ENCODE measurements around the gene ARHGEF11.

Gene ARHGEF11

DNA sequence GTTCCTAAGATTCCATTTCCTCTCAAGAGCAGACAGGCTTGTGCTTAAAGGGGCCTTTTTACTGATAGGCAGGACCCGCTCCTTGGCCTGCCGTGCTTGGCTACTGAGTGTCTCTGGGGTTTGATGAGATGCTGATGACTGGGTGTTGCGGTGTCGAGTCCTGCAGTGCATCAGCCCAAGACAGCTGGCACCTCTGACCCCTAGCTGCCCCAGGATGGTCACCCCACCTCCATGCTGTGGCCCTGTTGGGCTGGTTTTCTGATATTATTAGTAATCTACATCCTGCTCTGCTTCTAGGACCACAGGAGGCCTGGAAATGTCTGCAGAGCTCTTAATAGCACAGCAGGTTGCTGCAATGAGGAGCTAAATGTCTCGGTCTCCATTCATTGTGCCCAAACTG is 96.4 kb downstream of the ARHGEF11 start:
- DNase-seq (ENCODE audit: low spot score): no peak

DNA sequence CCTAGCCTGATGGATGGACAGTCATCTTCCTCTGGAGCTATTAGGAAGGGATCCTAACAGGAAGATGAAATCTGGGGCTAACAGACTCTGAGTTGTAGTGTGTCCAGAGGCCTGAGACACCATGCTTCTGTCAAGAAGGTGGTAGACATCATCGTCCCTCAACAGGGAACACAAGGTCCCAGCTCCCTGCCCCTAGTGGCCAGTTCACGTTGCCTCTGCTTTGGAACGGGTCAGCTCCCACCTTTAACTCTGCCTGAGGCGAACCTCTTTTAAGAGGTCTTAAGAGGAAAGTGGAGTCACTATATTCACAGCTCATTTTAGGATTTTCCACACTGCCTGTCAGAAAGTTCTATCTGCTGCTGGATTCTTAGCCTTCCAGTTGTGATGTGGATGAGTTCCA is 96.8 kb downstream of the ARHGEF11 start:
- no peak for DNase-seq (ENCODE audit: low spot score)

DNA sequence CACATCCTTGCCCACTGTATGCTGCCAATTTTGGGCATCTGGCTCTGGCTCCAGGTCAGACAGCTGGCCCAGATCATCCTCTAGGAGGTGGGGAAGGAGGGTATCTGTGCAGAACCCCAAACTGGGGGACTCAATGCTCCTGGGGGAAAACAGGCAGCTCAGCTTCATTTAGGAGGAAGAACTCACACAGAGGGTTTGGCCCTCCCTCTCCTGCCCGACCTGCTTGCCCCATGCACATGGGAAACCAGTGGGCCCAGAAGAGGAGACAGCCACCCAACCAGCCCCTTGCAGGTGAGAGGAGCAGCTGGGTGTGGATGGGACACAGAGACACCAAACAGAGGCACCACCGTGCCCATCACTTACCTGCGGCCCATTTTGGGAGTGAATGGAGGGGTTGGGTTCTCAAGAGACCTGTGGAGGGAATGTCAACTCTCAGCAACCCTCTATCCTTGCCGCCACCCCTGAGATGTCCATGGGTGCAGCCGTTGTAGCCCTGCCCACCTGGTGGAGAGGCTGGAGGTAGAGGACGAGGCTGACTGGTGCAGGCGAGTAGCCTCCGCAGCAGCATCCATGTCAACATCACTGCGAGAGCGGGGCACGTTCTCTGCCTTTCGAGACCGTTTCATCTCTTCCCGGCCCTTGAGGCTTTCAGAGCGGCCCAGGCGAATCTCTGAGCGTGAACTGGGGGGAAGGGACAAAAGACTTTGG is 97.6 kb downstream of the ARHGEF11 start:
- DNase-seq (ENCODE audit: low spot score): no peak

DNA sequence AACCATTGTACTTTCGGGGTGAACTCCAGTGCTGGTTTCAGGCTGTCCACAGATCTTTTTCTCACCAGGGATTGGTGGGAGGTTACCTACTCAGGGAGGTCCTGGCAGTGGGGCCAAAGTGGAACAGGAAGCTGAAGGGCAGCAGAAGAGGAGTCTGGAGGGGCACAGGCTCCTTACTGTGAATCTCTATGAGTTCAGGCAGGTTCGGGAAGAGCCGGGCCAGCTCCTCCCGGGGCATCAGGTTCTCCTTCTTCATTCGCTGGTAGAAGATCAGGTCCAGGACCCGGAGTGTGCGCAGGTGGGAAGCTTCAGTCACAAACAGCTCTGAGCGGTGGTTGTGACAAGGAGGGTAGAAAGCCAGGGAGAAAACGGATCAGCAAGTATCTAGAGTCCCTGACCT is 98.4 kb downstream of the ARHGEF11 start:
- no peak for DNase-seq (ENCODE audit: low spot score)

DNA sequence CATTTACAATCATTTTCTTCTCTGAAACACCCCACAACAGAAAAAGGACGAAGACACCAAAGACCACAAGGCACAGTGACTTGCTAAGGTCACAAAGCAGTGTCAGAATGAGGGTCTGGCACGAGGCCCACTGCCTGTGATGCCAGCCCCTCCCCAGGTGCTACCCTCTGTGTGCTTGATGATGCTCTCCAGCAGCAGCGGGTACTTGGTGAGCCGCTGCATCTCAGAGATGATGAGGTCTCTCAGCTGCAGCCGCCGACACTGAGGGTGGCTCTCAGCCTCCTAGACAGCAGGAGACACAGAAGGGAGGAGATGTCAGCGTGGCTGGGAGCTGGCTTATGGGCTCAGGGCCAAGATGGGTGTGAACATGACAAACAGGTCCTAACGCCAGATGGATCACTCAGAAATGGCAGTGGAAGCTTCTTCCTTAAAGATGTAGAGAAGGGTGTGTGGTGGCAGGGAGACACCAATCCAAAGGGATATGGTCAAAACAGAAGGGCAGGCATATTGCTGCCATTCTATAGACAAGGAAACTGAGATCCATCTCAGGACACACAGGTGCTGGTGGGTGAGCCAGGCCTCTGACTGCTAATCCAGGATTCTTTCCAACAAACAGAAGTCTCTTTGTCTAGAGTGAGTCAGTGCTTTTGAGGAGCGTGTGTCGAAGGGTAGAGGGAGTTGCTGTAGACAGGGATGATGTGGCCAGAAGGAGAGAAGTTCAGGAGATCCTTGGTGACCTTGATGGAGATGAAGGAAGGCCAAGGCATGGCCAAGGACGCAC is 99.5 kb downstream of the ARHGEF11 start:
- no peak for DNase-seq (ENCODE audit: low spot score)

DNA sequence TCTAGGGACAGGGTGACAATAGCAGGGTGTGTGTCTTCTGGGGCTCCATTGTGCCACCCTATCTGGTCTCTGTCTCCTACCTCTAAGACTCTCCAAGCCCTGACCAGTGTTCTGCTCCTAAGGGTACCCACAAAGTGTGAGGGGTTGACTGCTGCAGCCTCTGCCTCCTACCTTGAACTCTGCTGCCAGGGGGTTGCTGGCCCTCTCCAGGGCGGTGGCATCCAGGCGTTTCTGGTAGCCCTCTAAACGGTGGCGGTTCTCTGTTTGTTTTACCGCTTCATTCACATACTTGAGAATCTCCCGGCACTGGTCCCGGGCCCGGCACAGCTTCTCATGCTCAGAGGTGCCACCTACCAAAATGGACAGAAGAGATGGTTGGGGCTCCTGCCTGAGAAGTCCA is 100.7 kb downstream of the ARHGEF11 start:
- DNase-seq (ENCODE audit: low spot score): no peak

DNA sequence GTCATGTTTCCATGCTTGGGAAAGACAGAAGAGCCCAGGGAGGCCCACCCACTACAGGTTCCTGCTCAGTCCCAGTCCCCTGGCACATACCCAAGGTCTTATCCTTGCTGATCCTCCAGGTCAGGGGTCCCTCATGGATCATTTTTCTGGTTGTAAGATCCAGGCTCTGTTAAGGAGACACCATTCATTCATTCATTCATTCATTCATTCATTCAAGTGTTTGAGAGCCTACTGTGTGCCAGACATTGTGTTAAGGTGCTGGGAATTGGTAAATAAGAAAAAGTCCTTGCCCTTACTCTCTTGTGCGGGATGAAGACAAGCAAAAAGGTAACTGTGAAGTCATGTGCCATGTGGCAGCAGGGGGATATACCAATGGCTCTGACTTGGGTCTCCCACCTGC is 101.3 kb downstream of the ARHGEF11 start:
- DNase-seq (ENCODE audit: low spot score): no peak

DNA sequence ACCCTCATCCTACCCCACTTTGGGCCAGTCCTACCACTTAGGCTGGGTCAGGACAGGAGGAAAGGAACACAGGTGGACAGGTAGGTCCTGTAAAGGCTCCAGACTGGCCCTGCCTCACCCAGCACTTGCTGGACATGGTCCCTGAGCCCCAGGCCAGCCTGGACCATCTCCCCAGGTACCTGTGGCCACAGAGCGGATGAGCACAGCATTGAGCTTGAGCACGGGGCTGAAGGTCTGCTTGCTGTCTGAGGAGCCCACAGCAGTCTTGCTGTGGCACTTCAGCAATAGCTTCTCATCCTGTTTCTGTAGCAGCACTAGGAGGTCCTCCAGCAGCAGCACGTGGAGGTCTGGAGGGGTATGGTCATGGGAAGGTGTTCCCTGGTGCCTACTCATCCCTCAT is 101.8 kb downstream of the ARHGEF11 start:
- DNase-seq (ENCODE audit: low spot score): no peak

DNA sequence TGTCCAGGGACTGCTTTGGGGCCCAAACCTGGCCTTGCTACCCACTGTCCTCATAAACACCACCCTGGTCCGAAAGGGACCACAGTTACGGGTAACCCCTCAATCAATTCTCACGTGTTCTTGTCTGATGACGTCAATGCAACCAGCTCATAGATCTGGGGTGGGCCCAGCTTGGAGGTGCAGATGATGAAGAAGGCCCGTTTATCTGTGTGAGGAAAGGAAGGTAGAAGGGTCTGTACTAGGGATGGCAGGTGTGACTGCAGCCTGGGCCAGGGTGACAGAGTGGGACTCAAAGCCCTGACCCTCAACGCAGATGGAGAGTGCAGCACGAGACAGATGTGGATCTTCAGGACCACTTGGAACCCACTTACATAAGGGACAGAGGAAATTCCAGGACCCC is 103.0 kb downstream of the ARHGEF11 start:
- DNase-seq (ENCODE audit: low spot score): no peak

DNA sequence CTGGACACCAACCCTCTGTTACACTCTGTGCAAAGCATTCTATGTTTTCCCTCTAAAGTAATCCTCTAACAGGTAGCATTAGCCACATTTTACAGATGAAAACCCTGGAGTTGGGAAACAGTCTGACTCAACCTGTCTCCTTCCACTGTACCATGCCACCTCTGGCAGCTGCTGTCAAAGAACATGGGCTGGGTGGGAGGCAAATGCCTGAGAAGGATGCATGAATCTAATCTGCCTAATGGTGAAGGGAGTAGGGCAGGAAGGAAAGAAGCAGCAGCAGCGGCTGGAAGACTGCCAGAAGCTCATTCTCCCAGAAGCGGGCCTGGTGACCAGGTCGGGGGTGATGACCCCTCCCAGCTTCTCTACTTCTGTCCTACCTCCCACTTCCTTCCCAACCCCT is 103.4 kb downstream of the ARHGEF11 start:
- DNase-seq (ENCODE audit: low spot score): no peak

DNA sequence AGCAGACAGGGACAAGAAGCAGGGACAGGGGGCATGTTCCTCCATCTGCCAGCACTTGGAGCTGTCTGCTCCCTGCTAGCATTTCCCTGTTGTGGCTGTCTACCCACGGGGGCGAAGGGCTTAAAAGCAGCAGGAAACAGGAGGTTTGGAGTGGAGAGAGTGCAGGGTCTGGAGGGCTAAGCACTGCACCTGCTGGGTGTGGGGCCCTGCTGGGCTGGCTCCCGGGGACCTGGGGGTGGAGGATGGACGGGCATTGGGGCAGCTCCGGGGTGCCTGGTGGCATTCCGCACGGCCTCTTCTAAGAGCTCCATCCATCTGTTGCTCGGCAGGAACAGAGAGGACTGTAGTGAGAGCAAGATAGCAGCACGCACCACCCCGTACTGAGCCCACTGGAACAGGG is 103.9 kb downstream of the ARHGEF11 start:
- DNase-seq (ENCODE audit: low spot score): no peak

DNA sequence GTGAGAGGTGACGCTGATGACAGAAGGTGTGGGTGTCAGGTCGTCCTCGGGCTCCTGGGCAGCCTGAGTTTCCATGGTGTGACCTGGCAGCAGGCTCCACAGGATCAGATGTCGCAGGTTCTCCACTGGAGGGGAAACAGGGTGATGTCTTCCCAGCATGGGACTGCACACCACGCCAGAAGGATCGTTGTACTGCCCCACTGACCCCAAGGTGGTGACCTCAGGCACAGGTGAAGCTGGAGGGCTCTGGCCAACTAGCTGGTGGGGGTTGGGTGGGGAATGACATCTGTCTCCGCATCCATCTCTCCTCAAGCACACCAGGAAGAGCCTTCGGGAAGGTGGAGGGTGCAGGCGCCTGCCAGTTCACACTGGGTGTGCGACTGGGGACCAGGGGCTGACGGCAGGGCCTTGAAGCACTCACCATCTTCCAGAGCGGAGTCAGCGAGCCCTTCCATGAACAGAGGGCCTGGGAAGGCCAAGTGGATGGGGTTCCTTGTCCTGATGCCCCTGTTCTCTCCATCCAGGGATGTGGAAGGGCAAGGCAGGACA is 105.7 kb downstream of the ARHGEF11 start:
- no peak for DNase-seq (ENCODE audit: low spot score)

DNA sequence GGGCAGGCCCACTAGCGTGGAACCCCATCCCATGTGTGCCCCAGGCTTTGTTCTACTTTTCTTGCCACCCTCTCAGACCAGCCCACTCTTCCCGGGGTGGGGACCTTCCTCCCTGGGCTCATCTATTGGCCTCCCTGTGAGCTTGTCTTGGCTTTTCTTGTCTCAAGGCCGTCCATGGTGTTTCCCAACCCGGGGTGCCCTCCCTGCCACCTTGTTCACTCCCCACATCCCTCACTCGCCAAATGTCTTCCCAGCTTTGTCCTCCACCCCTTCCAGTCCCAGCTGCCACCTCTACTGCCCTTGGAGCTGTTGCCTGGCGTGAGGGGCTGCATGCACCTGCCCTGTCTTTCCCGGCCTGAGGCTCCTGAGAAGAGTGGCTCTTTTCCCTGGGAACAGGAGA is 106.7 kb downstream of the ARHGEF11 start:
- DNase-seq (ENCODE audit: low spot score): no peak

DNA sequence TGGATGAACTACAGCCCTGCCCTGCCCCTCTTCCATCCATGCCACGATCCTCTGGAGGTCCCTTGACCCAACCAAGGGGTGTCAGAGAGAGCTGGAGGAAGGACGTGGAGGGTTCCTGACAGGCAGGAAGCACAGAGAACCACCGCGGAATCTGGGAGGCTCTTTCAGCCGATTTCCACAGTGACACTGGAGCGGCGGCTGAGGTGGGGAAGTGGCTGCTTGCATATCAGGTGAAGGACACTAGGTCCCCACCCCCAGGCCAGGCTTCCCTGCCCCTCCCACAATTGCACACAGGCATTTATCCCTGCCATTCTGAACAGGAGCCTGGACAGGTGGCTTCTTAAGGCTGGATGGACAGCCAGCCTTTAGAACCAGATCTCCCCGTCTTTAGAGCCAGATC is 107.7 kb downstream of the ARHGEF11 start:
- no peak for DNase-seq (ENCODE audit: low spot score)

DNA sequence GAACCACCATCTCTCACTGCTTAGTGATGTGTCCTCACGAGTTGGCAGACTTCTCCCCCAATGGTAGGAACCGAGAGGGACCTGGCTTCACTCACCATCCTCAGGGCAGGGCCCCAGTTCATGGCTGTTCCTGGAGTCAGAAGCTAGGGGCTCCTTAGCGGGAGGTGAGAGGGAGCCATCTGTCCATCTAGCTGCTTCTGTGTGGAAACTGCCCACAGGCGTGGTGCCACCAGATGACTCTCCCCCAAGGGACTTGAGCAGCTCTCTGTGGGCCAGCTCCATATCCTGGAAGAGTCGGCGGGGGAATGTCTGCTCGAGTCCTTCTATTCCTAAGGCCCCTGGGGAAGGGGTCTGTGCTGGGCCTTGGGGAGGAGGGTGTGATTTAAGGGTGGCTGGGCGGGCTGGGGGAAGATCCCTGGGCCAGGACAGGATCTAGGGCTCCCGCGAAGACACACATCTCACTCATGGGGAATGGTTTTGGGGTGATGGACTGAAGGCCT is 108.8 kb downstream of the ARHGEF11 start:
- DNase-seq (ENCODE audit: low spot score): no peak

DNA sequence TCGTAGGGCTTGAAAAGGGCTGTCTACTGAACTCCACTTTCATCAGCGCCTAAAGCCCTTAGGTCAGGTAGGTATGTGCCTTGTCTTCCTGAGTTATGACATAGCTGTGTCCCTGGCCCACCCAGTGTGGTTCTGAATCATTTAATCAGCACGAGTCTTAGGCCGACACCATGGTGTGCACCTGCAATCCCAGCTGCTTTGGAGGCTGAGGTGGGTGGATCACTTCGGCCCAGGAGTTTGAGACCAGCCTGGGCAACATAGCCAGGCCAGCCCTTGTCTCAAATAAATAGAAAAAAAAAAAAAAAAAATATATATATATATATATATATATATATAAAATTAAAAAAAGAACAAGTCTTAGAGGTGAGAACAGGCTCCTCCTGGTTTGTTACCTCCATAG is 109.4 kb downstream of the ARHGEF11 start:
- DNase-seq (ENCODE audit: low spot score): no peak

DNA sequence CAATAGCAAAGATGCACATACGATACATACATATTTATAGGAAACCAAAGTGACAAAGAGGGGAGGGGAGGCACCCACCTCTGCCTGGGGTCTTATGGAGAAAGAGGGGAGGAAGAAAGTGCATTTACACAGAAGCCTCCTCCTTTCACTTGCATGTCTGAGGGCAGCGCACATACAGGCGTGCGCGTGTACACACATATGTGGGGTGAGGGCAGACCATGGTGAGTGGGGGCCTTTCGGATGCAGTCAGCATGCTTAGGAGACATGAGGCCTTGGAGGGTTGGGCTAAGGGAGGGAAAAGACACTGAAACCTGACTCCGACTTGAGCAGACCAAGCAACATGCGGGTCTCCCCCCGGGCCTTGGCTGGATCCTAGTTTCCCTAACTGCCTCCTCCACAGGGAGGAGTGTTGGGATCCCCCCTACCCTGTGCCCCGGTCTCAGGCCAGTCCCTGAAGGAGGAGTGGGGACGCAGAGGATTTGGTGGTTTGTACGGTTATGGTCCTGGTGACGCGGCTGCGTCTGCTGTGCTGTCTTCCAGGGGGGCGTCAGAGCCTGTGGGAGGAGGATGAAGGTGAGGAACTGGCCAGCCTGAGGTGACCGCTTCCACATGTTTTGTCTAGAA is 109.9 kb downstream of the ARHGEF11 start:
- DNase-seq (ENCODE audit: low spot score): no peak

DNA sequence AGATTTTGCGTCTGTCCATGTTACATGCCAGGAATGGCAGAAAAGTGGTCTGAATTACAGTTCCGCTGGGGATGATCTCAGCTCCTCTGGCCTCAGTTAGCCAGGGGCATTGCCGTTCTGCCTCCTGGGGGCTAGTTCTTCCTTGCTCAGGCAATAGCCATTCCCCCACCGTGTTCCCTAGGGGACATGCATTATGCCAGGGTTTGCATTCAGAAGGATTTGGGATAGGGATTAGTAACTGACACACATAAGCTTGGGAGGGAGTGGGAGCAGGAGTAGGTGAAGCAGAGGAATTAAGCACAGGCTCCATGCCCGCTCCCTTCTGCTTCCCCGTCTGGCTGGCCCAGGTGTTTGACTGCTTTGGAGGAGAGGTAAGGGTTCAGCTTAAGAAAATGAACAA is 112.4 kb downstream of the ARHGEF11 start:
- no peak for DNase-seq (ENCODE audit: low spot score)

DNA sequence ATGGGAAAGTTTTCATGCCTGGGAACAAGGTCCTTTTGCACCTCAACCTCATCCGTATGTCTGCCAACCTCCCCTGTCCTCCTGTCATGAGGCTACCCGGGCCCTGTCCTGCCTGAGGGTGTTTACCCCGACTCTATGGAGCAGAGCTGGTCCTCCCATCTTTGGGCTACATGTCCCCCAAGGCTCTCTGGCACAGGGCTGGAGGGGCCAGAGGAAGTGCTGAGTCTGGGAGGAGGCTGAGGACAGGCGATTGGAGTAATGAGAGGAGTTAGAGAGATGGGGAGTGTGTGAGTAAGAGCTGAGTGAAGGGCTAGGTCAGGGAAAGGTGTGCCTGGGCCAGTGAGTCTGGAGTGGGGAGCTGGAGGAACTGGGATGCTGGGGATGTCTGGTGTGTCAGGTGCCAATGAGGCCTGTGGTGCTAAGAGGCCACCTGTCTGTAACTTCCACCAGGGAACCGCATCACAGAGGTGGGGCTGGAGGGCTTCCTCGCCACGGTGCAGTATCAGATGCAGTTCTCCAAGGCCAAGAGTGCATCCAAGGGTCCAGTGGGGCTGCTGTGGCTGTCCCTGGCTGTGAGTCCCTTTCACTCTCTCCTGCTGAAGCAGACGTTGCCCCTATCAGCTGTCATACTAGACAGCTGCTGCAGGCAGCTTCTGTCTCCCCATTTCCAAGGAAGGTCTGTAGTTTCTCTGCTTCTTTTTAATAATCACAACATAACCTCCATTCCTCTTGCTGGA is 113.4 kb downstream of the ARHGEF11 start:
- DNase-seq (ENCODE audit: low spot score): no peak

DNA sequence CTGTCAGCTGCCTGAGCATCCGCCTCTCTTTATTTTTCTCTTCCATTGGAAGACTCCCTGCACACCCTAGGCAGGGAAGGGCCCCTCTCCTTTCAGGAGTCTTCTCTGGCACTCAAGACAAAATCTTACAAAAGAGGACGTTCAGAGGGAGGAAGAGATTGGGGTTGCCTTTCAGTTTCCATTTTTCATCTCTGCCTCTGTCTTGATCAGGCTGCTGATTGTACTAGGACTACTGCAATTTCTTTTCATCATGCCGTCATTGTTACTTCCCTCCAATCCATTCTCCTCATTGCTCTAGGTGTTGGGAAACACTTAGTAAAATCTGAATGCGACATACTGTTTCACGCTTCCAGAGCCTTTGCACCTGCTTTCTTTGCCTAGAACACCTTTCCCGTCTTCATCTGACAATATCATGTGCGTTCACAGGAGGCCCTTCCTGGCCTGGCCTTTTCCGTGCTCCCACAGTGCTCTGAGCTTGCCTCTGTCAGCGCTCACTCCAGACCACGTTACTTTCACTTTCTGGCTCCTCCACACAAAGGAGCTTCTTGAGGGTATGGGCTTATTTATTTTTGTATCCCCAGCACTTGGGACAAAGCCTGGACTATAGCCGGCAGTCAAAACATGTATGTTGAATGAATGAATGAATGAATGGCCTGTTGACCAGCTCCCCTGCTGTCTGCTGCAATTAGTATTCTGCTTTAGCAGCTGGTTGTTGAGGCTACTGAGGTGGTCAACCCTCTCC is 114.2 kb downstream of the ARHGEF11 start:
- no peak for DNase-seq (ENCODE audit: low spot score)

DNA sequence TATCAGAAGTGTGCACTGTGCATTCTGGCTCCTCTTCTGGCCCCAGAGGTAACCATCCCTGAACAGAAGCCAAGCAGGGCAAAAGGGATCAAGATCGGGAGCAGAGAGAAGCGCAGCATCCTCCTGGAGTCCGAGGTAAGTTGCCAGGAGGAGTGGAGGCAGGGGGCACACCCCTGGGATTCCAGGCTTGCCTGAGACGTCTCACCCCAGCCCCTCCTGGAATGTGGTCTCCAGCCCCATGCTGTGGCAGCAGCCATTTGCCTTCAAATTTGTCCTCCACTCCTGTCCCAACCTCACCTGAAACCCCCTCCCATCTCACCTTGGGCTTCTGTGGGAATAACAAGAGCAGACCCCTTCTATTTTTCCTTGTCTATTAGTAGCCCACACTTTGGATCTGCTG is 115.1 kb downstream of the ARHGEF11 start:
- no peak for DNase-seq (ENCODE audit: low spot score)

Data from hematopoietic multipotent progenitor cell treated with erythropoietin and hydrocortisone succinate and interleukin-3 and kit ligand, for 17 days (in vitro differentiated cells).